Stimulated activated naive CD8-positive, alpha-beta T cell treated with anti-CD3 and anti-CD28 coated beads, Interleukin-15, amount 100 ng/mL, for 72 hours (primary cell): Measurements from ENCODE around the gene ARSI.
A peak's percentile ranks its signal among the peaks of the same experiment; 100 is the strongest.

Source experiments
- ATAC-seq: fragments of 150-1000 bp; cut with Tn5 transposase; 2 replicates; pipeline ENCODE4 v1.10.0; 2021; ENCODE audit warnings: mild to moderate bottlenecking, moderate library complexity
- DNase-seq, 2 donors: peaks; one replicate each; pipeline ENCODE4 v3.0.0; 2021 to 2022
- H3K27ac Mint-ChIP-seq, 2 donors: one replicate each; pipeline ENCODE4 v1.8.0; 2022; ENCODE audit warnings: mild to moderate bottlenecking in 2 of 2, mixed read lengths in 2 of 2, moderate library complexity in 2 of 2
- H3K27me3 Mint-ChIP-seq: one replicate; pipeline ENCODE4 v1.8.0; 2022; ENCODE audit warnings: mixed read lengths
- H3K4me1 Mint-ChIP-seq: one replicate; pipeline ENCODE4 v1.8.0; 2022; ENCODE audit warnings: mild to moderate bottlenecking, mixed read lengths
- H3K4me3 Mint-ChIP-seq, 2 donors: one replicate each; pipeline ENCODE4 v1.8.0; 2022; ENCODE audit warnings: mild to moderate bottlenecking in 2 of 2, mixed read lengths in 2 of 2, moderate library complexity in 1 of 2
- H3K9me3 Mint-ChIP-seq, 2 donors: one replicate each; pipeline ENCODE4 v1.8.0; 2022; ENCODE audit warnings: mixed read lengths in 2 of 2

Gene ARSI

GRCh38 chr5:150317048-150318003 is 14.6 kb upstream of the ARSI start:
- H3K4me3 Mint-ChIP-seq = no peak overlapping the region
- DNase-seq = no peak
- ATAC-seq = peak; percentile 42
- H3K27me3 Mint-ChIP-seq = peaks cover 11% of the 10 kb centered on the region
- H3K4me1 Mint-ChIP-seq = no peaks in the 10 kb centered on the region
- no peak overlapping the region for H3K27ac Mint-ChIP-seq
- H3K9me3 Mint-ChIP-seq = no peaks in the 10 kb centered on the region

DNA sequence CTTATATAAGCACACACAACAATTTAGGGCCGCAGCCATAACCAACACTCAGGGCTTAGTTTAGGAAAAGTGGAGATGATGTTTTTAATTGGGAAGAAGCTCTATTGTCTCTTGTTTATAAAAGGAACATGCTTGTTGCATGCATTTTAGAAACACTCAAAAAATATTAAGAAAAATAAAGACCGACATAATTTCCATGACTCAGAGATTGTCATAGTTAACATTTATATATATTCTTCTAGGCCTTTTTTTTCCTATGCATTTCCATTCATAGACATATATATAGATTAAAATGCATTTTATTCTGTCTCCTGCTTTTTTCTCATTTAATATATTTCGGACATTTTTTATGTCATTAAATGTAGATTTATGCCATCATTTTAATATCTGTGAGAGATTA is 13.6 kb upstream of the ARSI start:
- no peak overlapping the region for H3K4me3 Mint-ChIP-seq
- ATAC-seq (no peak), DNase-seq (no peak)
- no peaks in the 10 kb centered on the region for H3K4me1 Mint-ChIP-seq
- no peaks in the 10 kb centered on the region for H3K9me3 Mint-ChIP-seq
- H3K27ac Mint-ChIP-seq = no peak overlapping the region
- H3K27me3 Mint-ChIP-seq = peaks cover 14% of the 10 kb centered on the region

DNA sequence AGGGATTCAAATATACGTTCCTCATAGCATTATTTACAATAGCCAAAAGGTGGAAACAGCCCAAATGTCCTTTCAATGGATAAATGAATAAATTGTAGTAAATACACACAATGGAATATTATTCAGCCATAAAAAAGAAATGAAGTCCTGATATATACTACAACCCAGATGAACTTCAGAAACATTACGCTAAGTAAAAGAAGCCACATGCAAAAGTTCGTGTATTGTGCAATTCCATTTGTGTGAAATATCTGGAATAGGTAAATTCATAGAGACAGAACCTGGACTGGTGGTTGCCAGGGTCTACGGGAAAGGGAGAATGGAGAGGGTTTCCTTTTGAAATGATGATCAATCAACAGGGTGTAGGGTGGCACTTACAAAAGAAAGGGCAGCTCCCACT is 12.5 kb upstream of the ARSI start:
- ATAC-seq (no peak), DNase-seq (no peak)
- Mint-ChIP-seq H3K27ac (no peak overlapping the region), H3K4me1 (no peaks in the 10 kb centered on the region), H3K4me3 (no peak overlapping the region), H3K9me3 (no peaks in the 10 kb centered on the region), H3K27me3 (peaks cover 18% of the 10 kb centered on the region)

- Mint-ChIP-seq H3K9me3 (no peaks in the 10 kb centered on the region), H3K27me3 (peaks cover 18% of the 10 kb centered on the region), H3K27ac (no peak overlapping the region), H3K4me1 (no peaks in the 10 kb centered on the region), H3K4me3 (no peak overlapping the region)
- no peak for DNase-seq
- ATAC-seq = no peak
These were observed 11.4 kb upstream of the ARSI start for GRCh38 chr5:150313921-150314716.

- Mint-ChIP-seq H3K9me3 (no peaks in the 10 kb centered on the region), H3K4me3 (no peak overlapping the region)
These were observed 10.8 kb upstream of the ARSI start for GRCh38 chr5:150313501-150313900.

GRCh38 chr5:150312518-150312917 is 9.8 kb upstream of the ARSI start:
- no peak for ATAC-seq
- no peak overlapping the region for H3K4me3 Mint-ChIP-seq
- H3K9me3 Mint-ChIP-seq = no peaks in the 10 kb centered on the region
- no peak overlapping the region for H3K27ac Mint-ChIP-seq
- H3K27me3 Mint-ChIP-seq = peaks cover 7% of the 10 kb centered on the region
- H3K4me1 Mint-ChIP-seq = no peaks in the 10 kb centered on the region
- no peak for DNase-seq

More at GRCh38 chr5:150313501-150313900, 10.8 kb upstream of the ARSI start:
- Mint-ChIP-seq H3K4me1 (no peaks in the 10 kb centered on the region), H3K27ac (no peak overlapping the region), H3K27me3 (peaks cover 14% of the 10 kb centered on the region)
- ATAC-seq (no peak), DNase-seq (no peak)

- H3K4me1 Mint-ChIP-seq = no peaks in the 10 kb centered on the region
- no peak for ATAC-seq
- H3K27me3 Mint-ChIP-seq = peaks cover 7% of the 10 kb centered on the region
- no peak for DNase-seq
- H3K4me3 Mint-ChIP-seq = no peak overlapping the region
- no peaks in the 10 kb centered on the region for H3K9me3 Mint-ChIP-seq
- peak overlapping the region in 1 of 2 donors; percentile 81 for H3K27ac Mint-ChIP-seq
These were observed 8.4 kb upstream of the ARSI start for GRCh38 chr5:150311015-150311692.

GRCh38 chr5:150310246-150310645 is 7.5 kb upstream of the ARSI start:
- ATAC-seq (no peak), DNase-seq (no peak)
- Mint-ChIP-seq H3K9me3 (no peaks in the 10 kb centered on the region), H3K4me1 (no peaks in the 10 kb centered on the region), H3K4me3 (no peak overlapping the region), H3K27me3 (peaks cover 7% of the 10 kb centered on the region), H3K27ac (no peak overlapping the region)

DNA sequence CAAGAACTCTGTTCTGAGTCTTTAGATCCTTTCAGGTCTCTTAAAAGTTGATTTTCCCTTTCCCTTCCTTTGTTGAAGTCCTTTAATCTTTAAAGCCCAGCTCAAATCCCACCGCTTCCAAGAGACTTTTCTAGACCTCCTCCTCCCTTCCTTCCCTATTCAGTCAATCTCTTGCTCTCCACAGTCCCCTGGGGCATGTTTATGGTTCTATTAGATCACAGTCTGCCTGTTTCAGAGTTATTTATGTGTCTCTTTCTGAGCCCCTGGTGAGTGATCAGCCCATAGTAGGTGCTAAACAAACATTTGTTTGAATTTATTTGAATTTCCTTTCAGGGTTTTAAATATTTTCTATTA is 7.2 kb upstream of the ARSI start:
- no peak for DNase-seq
- Mint-ChIP-seq H3K9me3 (no peaks in the 10 kb centered on the region), H3K4me1 (no peaks in the 10 kb centered on the region), H3K4me3 (no peak overlapping the region), H3K27me3 (peaks cover 7% of the 10 kb centered on the region), H3K27ac (no peak overlapping the region)
- ATAC-seq = no peak

GRCh38 chr5:150309101-150309885 is 6.6 kb upstream of the ARSI start:
- no peak for DNase-seq
- H3K27me3 Mint-ChIP-seq = peaks cover 9% of the 10 kb centered on the region
- no peaks in the 10 kb centered on the region for H3K9me3 Mint-ChIP-seq
- H3K4me3 Mint-ChIP-seq = no peak overlapping the region
- no peak overlapping the region for H3K27ac Mint-ChIP-seq
- ATAC-seq = no peak
- no peaks in the 10 kb centered on the region for H3K4me1 Mint-ChIP-seq

DNA sequence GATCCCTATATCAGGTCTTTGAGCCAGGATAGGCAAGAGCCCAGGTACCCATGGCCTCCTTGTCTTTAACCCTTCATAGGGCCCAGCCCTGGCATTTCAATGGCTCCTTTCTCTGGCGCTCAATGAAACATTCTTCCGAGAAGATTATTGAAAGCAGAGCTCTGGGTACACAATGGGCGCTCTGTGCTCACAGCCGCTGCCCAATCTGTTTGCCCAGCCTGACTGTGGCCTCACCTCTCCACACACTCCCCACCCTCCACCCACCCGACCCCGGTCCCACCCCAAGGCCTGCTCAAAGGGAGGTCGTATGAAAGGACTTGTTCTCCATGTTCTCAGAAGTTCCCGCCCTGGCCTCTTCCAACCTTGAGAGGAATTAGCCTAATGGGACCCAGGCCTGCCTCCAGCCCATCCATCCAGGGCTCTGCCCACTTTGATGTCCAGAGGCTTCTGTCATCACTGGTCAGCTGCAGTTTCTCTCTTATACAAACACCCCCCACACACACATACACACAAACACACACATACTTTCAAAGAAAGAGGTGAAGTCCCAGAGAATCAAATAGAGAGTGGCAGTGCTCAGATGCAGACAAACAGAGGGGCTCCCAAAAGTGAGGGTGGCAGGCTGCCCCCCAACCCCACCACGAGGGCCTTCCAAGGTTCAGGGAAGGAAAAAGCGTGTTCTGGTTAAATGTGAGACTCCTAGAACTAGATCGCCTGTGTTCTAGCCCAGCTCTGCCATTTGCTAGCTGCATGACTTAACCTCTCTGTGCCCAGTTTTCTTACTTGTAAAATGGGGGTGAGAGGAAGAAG is 5.1 kb upstream of the ARSI start:
- Mint-ChIP-seq H3K9me3 (no peaks in the 10 kb centered on the region), H3K4me1 (no peaks in the 10 kb centered on the region), H3K4me3 (no peak overlapping the region), H3K27me3 (peaks cover 24% of the 10 kb centered on the region), H3K27ac (no peak overlapping the region)
- ATAC-seq = no peak
- no peak for DNase-seq

DNA sequence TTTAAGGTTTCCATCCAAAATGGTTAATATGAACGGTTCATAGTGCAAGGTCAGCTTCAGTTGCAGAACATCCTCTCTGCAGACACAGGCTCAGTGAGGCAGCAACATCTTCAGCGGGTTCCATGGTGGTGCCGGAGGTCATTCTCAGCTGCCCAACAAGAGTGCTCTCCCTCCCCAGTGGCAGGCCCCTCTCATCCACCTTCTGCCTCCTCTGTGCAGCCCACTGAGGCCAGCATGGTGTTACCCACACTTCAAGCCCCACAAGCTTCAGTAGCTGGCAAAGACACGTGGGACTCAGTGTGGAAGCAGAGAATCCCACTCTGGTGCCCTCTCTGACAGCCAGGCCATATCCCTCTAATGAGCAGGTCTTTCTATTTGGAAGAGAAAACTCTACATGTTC is 4.1 kb upstream of the ARSI start:
- no peak overlapping the region for H3K27ac Mint-ChIP-seq
- no peak overlapping the region for H3K4me3 Mint-ChIP-seq
- no peaks in the 10 kb centered on the region for H3K4me1 Mint-ChIP-seq
- DNase-seq = no peak
- peaks cover 34% of the 10 kb centered on the region for H3K27me3 Mint-ChIP-seq
- no peaks in the 10 kb centered on the region for H3K9me3 Mint-ChIP-seq
- ATAC-seq = no peak

DNA sequence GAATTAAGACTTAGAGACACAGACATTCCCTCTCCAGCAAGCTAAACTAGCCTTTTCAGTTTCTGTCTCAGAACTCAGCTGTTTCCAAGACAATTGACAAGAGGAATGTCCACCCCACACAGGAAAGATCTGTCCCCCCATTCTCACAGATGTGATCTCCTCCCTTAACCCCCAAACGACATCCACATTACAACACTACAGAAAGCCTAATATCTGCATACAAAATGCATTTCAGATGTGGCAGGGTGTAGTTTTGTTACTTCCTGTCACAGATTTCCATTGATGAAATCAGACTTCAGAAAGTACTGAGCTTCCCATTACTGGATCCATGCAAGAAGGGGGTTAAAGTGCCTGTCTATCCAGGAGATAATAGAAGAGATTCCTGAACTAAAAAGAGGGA is 2.9 kb upstream of the ARSI start:
- ATAC-seq (no peak), DNase-seq (no peak)
- no peaks in the 10 kb centered on the region for H3K4me1 Mint-ChIP-seq
- no peaks in the 10 kb centered on the region for H3K9me3 Mint-ChIP-seq
- H3K4me3 Mint-ChIP-seq = no peak overlapping the region
- H3K27me3 Mint-ChIP-seq = peaks cover 40% of the 10 kb centered on the region
- no peak overlapping the region for H3K27ac Mint-ChIP-seq

DNA sequence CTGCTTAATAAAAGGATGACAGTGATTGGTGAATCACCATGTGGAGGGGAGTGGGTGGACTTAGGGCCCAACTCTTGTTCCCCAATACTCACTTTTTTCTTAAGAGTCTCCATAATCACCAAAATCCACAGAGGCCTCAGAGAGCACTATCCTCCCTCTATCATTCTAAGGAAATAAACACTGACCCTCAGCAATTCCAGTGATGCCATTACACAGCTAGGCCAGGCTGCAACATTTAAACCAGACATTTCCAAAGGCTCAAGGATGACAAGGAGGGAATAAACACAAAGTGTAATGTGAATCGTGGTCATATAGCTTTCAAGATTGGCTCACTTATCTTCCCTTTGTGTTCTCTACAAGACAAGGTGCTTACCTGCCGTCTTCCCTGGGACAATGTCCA is 2.4 kb upstream of the ARSI start:
- ATAC-seq (no peak), DNase-seq (no peak)
- no peaks in the 10 kb centered on the region for H3K4me1 Mint-ChIP-seq
- H3K4me3 Mint-ChIP-seq = no peak overlapping the region
- H3K27me3 Mint-ChIP-seq = peaks cover 44% of the 10 kb centered on the region
- peak overlapping the region in 1 of 2 donors; percentile 5 for H3K27ac Mint-ChIP-seq
- H3K9me3 Mint-ChIP-seq = no peaks in the 10 kb centered on the region
